K562 (cell line): Measurements from ENCODE around the gene CD72. TPM values are rescaled to one million over a fixed set of nuclear protein-coding genes. Genes with fewer than 3 reads are reported as not detected.

Source experiments
- ATAC-seq: fragments of 200-7000 bp; cut with Tn5 transposase; 3 replicates; pipeline ENCODE4 v1.9.1; 2020; ENCODE audit warnings: moderate library complexity
- BruUV-seq: library from RNA; stranded (reverse); fragments of 400-500 nt; replicated peaks from 2 replicates; lab custom pipeline; 2021; lab: Mats Ljungman, UMichigan
- CTCF ChIA-PET: fragments of 300-600 bp; formaldehyde crosslinking; extraction: SDS; loops from one replicate; lab custom pipeline; 2021; ENCODE audit warnings: low intra/inter-chr PET ratio; lab: Yijun Ruan, JAX
- POLR2A ChIA-PET: fragments of 300-600, 350-650 bp; sonication (Branson Sonifier 250); formaldehyde crosslinking; extraction: SDS; loops from one replicate; lab custom pipeline; 2021; ENCODE audit warnings: antibody characterized with exemption, inconsistent platforms; lab: Yijun Ruan, JAX
- DNase-seq, 4 experiments: peaks; one replicate each; pipeline versions ENCODE4 v3.0.0 to v3.0.0-alpha.2; 2011 to 2018; ENCODE audit warnings: low spot score in 3 of 4, mixed read lengths in 3 of 4; ENCODE audit errors: extremely low read depth in 1 of 4
- FAIRE-seq: peaks from 2 replicates; lab custom pipeline; 2011; peaks lifted over from hg19 to GRCh38; lab: Jason Lieb, UNC
- H2AFZ ChIP-seq: 2 replicates; pipeline ENCODE4 v1.6.0; 2011; ENCODE audit warnings: low read depth, low read length, control low read depth, inconsistent platforms
- H3K27ac ChIP-seq: fragments of 200-600 bp; 3 replicates; pipeline ENCODE4 v1.8.0; 2011; ENCODE audit warnings: low read depth, mild to moderate bottlenecking, control low read depth, inconsistent platforms, low read length, moderate library complexity, mixed read lengths; ENCODE audit errors: extremely low read depth
- H3K27me3 ChIP-seq, 2 experiments: fragments of 300-600 bp in 1 of 2; 2 replicates in 1 of 2; 3 replicates in 1 of 2; pipeline versions ENCODE4 v1.6.0 to v1.8.0; 2011; ENCODE audit warnings: inconsistent platforms in 2 of 2, low read length in 2 of 2, mild to moderate bottlenecking in 1 of 2, mixed read lengths in 1 of 2, moderate library complexity in 1 of 2; ENCODE audit not compliant: control insufficient read depth in 2 of 2, insufficient read depth in 2 of 2
- H3K36me3 ChIP-seq: fragments of 300-600 bp; 3 replicates; pipeline ENCODE4 v1.8.0; 2011; ENCODE audit warnings: mild to moderate bottlenecking, low read length, inconsistent platforms; ENCODE audit not compliant: control insufficient read depth, insufficient read depth
- H3K4me1 ChIP-seq, 2 experiments: fragments of 200-600 bp in 1 of 2; replicated peaks in 1 of 2; 2 replicates in 1 of 2; 3 replicates in 1 of 2; pipeline versions ENCODE4 v1.5.1 to v1.8.0; 2011; ENCODE audit warnings: inconsistent platforms in 2 of 2, low read length in 2 of 2, mild to moderate bottlenecking in 1 of 2, mixed read lengths in 1 of 2, moderate library complexity in 1 of 2; ENCODE audit not compliant: control insufficient read depth in 2 of 2, insufficient read depth in 2 of 2
- H3K4me2 ChIP-seq: 2 replicates; pipeline ENCODE4 v1.6.1; 2011; ENCODE audit warnings: low read length, control low read depth, inconsistent platforms, mixed read lengths; ENCODE audit not compliant: insufficient read depth
- H3K4me3 ChIP-seq: fragments of 200-600 bp; sonication (generic), shearing (Covaris generic); 2 replicates; pipeline ENCODE4 v1.5.1; 2016; ENCODE audit warnings: control low read depth, inconsistent platforms
- H3K79me2 ChIP-seq: fragments of 200-600 bp; 3 replicates; pipeline ENCODE4 v1.8.0; 2011; ENCODE audit warnings: low read length, inconsistent platforms; ENCODE audit not compliant: control insufficient read depth, insufficient read depth
- H3K9ac ChIP-seq, 2 experiments: 2 replicates each; pipeline versions ENCODE4 v1.6.0 to v1.6.1; 2011; ENCODE audit warnings: low read depth in 2 of 2, low read length in 2 of 2, control low read depth in 1 of 2, inconsistent platforms in 1 of 2, mild to moderate bottlenecking in 1 of 2, mixed read lengths in 1 of 2; ENCODE audit not compliant: insufficient read depth in 1 of 2
- H3K9me1 ChIP-seq: one replicate; pipeline ENCODE4 v1.6.0; 2011; ENCODE audit warnings: inconsistent platforms, mild to moderate bottlenecking, low read length, moderate library complexity; ENCODE audit not compliant: control insufficient read depth, insufficient read depth
- H3K9me3 ChIP-seq: replicated peaks from 2 replicates; pipeline ENCODE4 v1.5.1; 2011; ENCODE audit warnings: low read depth, low read length, inconsistent platforms; ENCODE audit not compliant: control insufficient read depth, insufficient read depth
- H4K20me1 ChIP-seq: replicated peaks from 2 replicates; pipeline ENCODE4 v1.6.1; 2011; ENCODE audit warnings: low read length, inconsistent platforms, mixed read lengths; ENCODE audit not compliant: control insufficient read depth, insufficient read depth
- FOSL1 ChIP-seq: fragments of 200-800 bp; sonication (Bioruptor generic); conservative IDR thresholded peaks from 2 replicates; pipeline ENCODE4 v1.6.1; 2016; ENCODE audit warnings: missing genetic modification characterization, missing compliant biosample characterization
- KAT7 ChIP-seq: sonication (generic); formaldehyde crosslinking; IDR thresholded peaks from 2 replicates; pipeline ENCODE4 v1.8.0; 2022; ENCODE audit warnings: missing genetic modification reagents, mild to moderate bottlenecking, borderline replicate concordance
- KLF10 ChIP-seq: fragments of 250-450 bp; sonication (Bioruptor Pico); IDR thresholded peaks from 2 replicates; pipeline ENCODE4 v1.6.1; 2021; ENCODE audit warnings: matching md5 sums
- VEZF1 ChIP-seq: fragments of 200-800 bp; sonication (Bioruptor generic); IDR thresholded peaks from 2 replicates; pipeline ENCODE4 v1.6.1; 2017; ENCODE audit warnings: missing genetic modification characterization, missing compliant biosample characterization
- WGBS: fragments of 100-300 bp; shearing (Covaris generic); methylation state at CpG from one replicate; pipeline ENCODE4 v1.1.6; 2016; ENCODE audit warnings: low coverage, mixed read lengths; ENCODE audit not compliant: insufficient coverage; ENCODE audit errors: missing lambda C conversion rate; 5-methylcytosine and 5-hydroxymethylcytosine counted together
- in situ Hi-C: fragments of 300-500 bp; cut with MboI; formaldehyde crosslinking; loops from 4 replicates; pipeline ENCODE4 v1.15.0; 2018; ENCODE audit warnings: inconsistent platforms, mixed read lengths
- intact Hi-C: fragments of 100-400 bp; cut with micrococcal nuclease; formaldehyde crosslinking; loops from 2 replicates; pipeline ENCODE4 v1.14.2; 2022
- polyA plus RNA-seq, 8 experiments: library from polyadenylated mRNA; depleted of rRNA in 4 of 8; stranded (reverse) in 5 of 8; unstranded in 3 of 8; fragments of >200 nt; fragmentation: Nextera tagmentation in 2 of 8; fragmentation: Illumina TruSeq in 1 of 8; extraction: Ambion mirVana in 2 of 8; extraction: Trizol in 1 of 8; gene quantifications; 2 replicates each; pipeline versions ENCODE4 v1.2.1 to v1.2.3, GENCODE V29; 2011 to 2014; ENCODE audit warnings: inconsistent platforms in 1 of 8, missing spikeins in 1 of 8
- total RNA-seq, 7 experiments: library from RNA; depleted of rRNA in 6 of 7; stranded (reverse); fragments of >200 nt in 6 of 7; fragmentation: Illumina TruSeq in 2 of 7; extraction: Trizol in 2 of 7; gene quantifications; 2 replicates each; pipeline versions ENCODE4 v1.2.1 to v1.2.3, GENCODE V29; 2011 to 2021; ENCODE audit warnings: low replicate concordance in 1 of 7
- TF ChIP-seq, protein P1 (sequence below): fragments of 450-650 bp; formaldehyde crosslinking; IDR thresholded peaks from 2 replicates; pipeline ENCODE4 v1.4.0; 2020; ENCODE audit warnings: mild to moderate bottlenecking, moderate library complexity

Gene CD72
- total and polyA plus RNA-seq, 9 of the 15 experiments (the other 6 are each of a cell fraction or from before 2014, with no cell fraction given): 0.11 to 0.78 (median 0.27) TPM; not detected in 1

- FAIRE-seq (no peak), DNase-seq (no peak), ATAC-seq (no peak)
- H3K4me3 ChIP-seq: no peak overlapping the region
- H3K36me3 ChIP-seq: no peaks in the 10 kb centered on the region
- 25% methylated on average over 1 of the region's 2 CpGs for WGBS
- no peaks in the 10 kb centered on the region for H4K20me1 ChIP-seq
- CTCF ChIA-PET: no interaction called here
- POLR2A ChIA-PET: no interaction called here
- no peaks in the 10 kb centered on the region for H3K27me3 ChIP-seq
- no peak overlapping the region for H3K9ac ChIP-seq
- no peaks in the 10 kb centered on the region for H3K9me3 ChIP-seq
- H3K4me2 ChIP-seq: no peak overlapping the region
- TF ChIP-seq KLF10 (CRISPR knock-in tag): no peak
- TF ChIP-seq, protein P1, sequence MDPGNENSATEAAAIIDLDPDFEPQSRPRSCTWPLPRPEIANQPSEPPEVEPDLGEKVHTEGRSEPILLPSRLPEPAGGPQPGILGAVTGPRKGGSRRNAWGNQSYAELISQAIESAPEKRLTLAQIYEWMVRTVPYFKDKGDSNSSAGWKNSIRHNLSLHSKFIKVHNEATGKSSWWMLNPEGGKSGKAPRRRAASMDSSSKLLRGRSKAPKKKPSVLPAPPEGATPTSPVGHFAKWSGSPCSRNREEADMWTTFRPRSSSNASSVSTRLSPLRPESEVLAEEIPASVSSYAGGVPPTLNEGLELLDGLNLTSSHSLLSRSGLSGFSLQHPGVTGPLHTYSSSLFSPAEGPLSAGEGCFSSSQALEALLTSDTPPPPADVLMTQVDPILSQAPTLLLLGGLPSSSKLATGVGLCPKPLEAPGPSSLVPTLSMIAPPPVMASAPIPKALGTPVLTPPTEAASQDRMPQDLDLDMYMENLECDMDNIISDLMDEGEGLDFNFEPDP (CRISPR knock-in tag): no peak
- TF ChIP-seq FOSL1: no peak
- TF ChIP-seq KAT7 (CRISPR knock-in tag): no peak
- no peak for TF ChIP-seq VEZF1
- H3K27ac ChIP-seq: no peak overlapping the region
- no TSS peak for BruUV-seq
- H3K79me2 ChIP-seq: peaks cover under 1% of the 10 kb centered on the region; the same call in 1 of the 3 replicates
- peaks cover 26 to 32% of the 10 kb centered on the region in 2 experiments for H3K4me1 ChIP-seq
- in situ Hi-C loops: no loop called here
- intact Hi-C loops: no loop called here
- no peaks in the 10 kb centered on the region for H3K9me1 ChIP-seq
- H2AFZ ChIP-seq: no peak overlapping the region
Measured at GRCh38 chr9:35653611-35654010, 35.4 kb upstream of the CD72 start.
